Smooth muscle cell (in vitro differentiated cells): Measurements from ENCODE around the gene NEU4. TPM values are rescaled to one million over a fixed set of nuclear protein-coding genes. Genes with fewer than 3 reads are reported as not detected.

ENCODE experiments used
- DNase-seq: peaks from one replicate; lab custom pipeline; 2025; ENCODE audit not compliant: unreplicated experiment; lab: John Stamatoyannopoulos, UW
- H2AFZ ChIP-seq: fragments of 200-600 bp; sonication (generic); 2 replicates; pipeline ENCODE4 v1.6.0; 2016; ENCODE audit warnings: antibody characterized with exemption, low read depth, mild to moderate bottlenecking
- H3F3A ChIP-seq: fragments of 200-600 bp; sonication (generic); 2 replicates; pipeline ENCODE4 v1.6.0; 2017; ENCODE audit warnings: antibody characterized with exemption, low read depth
- H3K27ac ChIP-seq: fragments of 200-600 bp; sonication (generic); 2 replicates; pipeline ENCODE4 v1.5.1; 2016; ENCODE audit warnings: low read depth, mild to moderate bottlenecking
- H3K27me3 ChIP-seq: fragments of 200-600 bp; sonication (generic); 2 replicates; pipeline ENCODE4 v1.6.1; 2016; ENCODE audit warnings: low read depth, mild to moderate bottlenecking
- H3K36me3 ChIP-seq: fragments of 200-600 bp; sonication (generic); 2 replicates; pipeline ENCODE4 v1.5.1; 2016; ENCODE audit warnings: low read depth
- H3K4me1 ChIP-seq: fragments of 200-600 bp; sonication (generic); 2 replicates; pipeline ENCODE4 v1.5.1; 2016; ENCODE audit warnings: low read depth
- H3K4me2 ChIP-seq: fragments of 200-600 bp; sonication (generic); 2 replicates; pipeline ENCODE4 v1.6.0; 2016; ENCODE audit warnings: mild to moderate bottlenecking
- H3K4me3 ChIP-seq: fragments of 200-600 bp; sonication (generic); 2 replicates; pipeline ENCODE4 v1.5.1; 2016; ENCODE audit warnings: mild to moderate bottlenecking
- H3K79me2 ChIP-seq: fragments of 200-600 bp; sonication (generic); 2 replicates; pipeline ENCODE4 v1.6.0; 2016; ENCODE audit warnings: low read depth, mild to moderate bottlenecking
- H3K9ac ChIP-seq: fragments of 200-600 bp; sonication (generic); 2 replicates; pipeline ENCODE4 v1.6.0; 2016; ENCODE audit warnings: low read depth
- H3K9me3 ChIP-seq: fragments of 200-600 bp; sonication (generic); replicated peaks from 2 replicates; pipeline ENCODE4 v1.5.1; 2016; ENCODE audit warnings: low read depth
- H4K20me1 ChIP-seq: fragments of 200-600 bp; sonication (generic); 2 replicates; pipeline ENCODE4 v1.6.0; 2016; ENCODE audit warnings: low read depth
- WGBS: methylation state at CpG from one replicate; pipeline ENCODE4 v1.1.7; 2016; ENCODE audit warnings: low lambda C conversion rate; 5-methylcytosine and 5-hydroxymethylcytosine counted together
- polyA plus RNA-seq: library from polyadenylated mRNA; unstranded; fragments of >200 nt; fragmentation: Nextera tagmentation; extraction: Ambion mirVana; gene quantifications from 2 replicates; pipeline ENCODE4 v1.2.1, GENCODE V29; 2016
- total RNA-seq: library from RNA; depleted of rRNA; stranded (reverse); fragments of >200 nt; gene quantifications from 2 replicates; pipeline ENCODE4 v1.2.3, GENCODE V29; 2014
- TF ChIP-seq, protein P1 (sequence below): fragments of 200-600 bp; sonication (generic); IDR thresholded peaks from 2 replicates; pipeline ENCODE4 v1.5.1; 2017; ENCODE audit warnings: borderline replicate concordance, mild to moderate bottlenecking, antibody characterized with exemption; ENCODE audit not compliant: insufficient read depth, poor library complexity, severe bottlenecking

Gene NEU4
- total and polyA plus RNA-seq, 2 experiments from 2014 or later = 0.10 TPM; not detected in 1

DNA sequence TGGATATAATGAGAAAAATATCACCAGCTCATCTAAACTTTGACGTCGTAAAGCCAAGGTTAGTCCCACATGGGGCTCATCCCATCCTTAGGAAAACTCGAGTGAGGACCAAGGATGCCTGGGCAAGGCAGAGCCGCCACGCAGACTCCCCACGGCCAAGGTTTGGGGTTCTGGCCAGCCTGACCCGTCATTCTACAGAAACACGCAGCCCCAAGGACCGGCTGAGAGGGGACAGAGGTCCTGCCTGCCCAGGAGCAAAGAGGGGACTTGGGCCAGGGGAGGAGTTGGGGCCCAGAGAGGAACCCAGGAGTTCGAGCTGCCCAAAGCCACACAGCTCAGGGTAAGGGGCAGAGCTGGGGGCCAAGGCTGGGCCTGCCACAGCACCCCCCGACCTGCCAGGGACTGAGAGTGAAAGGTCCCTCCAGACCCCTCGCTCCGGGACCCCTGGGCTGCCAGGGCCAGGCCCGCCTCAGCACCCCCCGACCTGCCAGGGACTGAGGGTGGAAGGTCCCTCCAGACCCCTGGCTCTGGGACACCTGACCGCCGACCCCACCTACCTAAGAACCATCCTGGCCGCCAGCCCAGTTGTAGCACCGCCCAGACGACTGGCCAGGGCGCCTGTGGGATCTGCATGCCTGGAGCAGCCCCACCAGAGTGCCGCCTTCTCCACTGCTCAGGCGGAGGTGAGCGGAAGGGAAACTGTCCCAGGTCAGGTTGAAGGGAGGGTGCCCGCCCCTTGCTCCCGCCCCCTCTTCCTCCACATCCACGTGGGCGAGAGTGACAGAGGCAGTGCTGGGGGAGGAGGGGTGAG, 49.4 kb downstream of the NEU4 start, which contains the start of gene PDCD1:
TSS of gene PDCD1 (minus strand) at position 689 of the 811 bp plus-strand sequence. CDS start at position 633, 56 bp downstream.
- 82% methylated on average over 22 of the region's 28 CpGs for WGBS
- H2AFZ ChIP-seq = peak within 1 kb of the TSS; percentile 2
- TF ChIP-seq, protein P1, sequence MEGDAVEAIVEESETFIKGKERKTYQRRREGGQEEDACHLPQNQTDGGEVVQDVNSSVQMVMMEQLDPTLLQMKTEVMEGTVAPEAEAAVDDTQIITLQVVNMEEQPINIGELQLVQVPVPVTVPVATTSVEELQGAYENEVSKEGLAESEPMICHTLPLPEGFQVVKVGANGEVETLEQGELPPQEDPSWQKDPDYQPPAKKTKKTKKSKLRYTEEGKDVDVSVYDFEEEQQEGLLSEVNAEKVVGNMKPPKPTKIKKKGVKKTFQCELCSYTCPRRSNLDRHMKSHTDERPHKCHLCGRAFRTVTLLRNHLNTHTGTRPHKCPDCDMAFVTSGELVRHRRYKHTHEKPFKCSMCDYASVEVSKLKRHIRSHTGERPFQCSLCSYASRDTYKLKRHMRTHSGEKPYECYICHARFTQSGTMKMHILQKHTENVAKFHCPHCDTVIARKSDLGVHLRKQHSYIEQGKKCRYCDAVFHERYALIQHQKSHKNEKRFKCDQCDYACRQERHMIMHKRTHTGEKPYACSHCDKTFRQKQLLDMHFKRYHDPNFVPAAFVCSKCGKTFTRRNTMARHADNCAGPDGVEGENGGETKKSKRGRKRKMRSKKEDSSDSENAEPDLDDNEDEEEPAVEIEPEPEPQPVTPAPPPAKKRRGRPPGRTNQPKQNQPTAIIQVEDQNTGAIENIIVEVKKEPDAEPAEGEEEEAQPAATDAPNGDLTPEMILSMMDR = no peak
- no peaks in the 10 kb centered on the region for H3K27me3 ChIP-seq
- H4K20me1 ChIP-seq = no peaks in the 10 kb centered on the region
- H3K9ac ChIP-seq = no peak within 1 kb of the TSS
- no peaks in the 10 kb centered on the region for H3K79me2 ChIP-seq
- H3F3A ChIP-seq = no peaks in the 10 kb centered on the region
- H3K4me1 ChIP-seq = no peaks in the 10 kb centered on the region
- no peaks in the 10 kb centered on the region for H3K36me3 ChIP-seq
- peak within 1 kb of the TSS; percentile 19 for H3K4me2 ChIP-seq
- no peak for DNase-seq
- no peak within 1 kb of the TSS for H3K27ac ChIP-seq
- H3K4me3 ChIP-seq = no peak within 1 kb of the TSS
- H3K9me3 ChIP-seq = no peaks in the 10 kb centered on the region

DNA sequence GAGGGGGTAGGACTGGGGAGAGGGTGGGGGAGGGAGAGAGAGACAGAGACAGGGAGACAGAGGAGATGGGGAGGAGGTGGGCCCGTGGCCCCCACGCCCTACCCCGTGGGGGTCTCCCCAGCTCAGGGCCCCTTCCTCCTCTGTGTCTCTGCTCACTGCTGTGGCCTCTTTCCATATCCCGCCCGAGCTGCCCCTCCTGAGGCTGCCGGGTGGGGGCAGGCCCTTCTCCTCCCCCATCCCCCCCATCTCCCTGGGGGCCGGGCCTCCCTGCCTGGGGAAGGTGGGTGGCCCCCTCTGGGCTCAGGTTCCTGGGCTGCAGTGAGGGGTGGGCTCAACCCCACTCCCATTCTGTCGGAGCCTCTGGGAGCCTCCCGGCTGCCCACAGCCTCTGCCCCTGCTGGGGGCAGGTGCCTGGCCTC, 50.0 kb downstream of the NEU4 start:
- Histone ChIP-seq H4K20me1 (no peaks in the 10 kb centered on the region), H3K9me3 (no peaks in the 10 kb centered on the region), H3K4me2 (no peak overlapping the region), H3K27me3 (no peaks in the 10 kb centered on the region), H3K4me1 (no peaks in the 10 kb centered on the region), H3K79me2 (no peaks in the 10 kb centered on the region), H3K36me3 (no peaks in the 10 kb centered on the region), H3F3A (no peaks in the 10 kb centered on the region), H3K9ac (no peak overlapping the region), H2AFZ (no peak overlapping the region), H3K27ac (no peak overlapping the region), H3K4me3 (no peak overlapping the region)
- 80% methylated on average over 4 of the region's 9 CpGs for WGBS
- no peak for DNase-seq
- TF ChIP-seq, protein P1 = no peak

DNA sequence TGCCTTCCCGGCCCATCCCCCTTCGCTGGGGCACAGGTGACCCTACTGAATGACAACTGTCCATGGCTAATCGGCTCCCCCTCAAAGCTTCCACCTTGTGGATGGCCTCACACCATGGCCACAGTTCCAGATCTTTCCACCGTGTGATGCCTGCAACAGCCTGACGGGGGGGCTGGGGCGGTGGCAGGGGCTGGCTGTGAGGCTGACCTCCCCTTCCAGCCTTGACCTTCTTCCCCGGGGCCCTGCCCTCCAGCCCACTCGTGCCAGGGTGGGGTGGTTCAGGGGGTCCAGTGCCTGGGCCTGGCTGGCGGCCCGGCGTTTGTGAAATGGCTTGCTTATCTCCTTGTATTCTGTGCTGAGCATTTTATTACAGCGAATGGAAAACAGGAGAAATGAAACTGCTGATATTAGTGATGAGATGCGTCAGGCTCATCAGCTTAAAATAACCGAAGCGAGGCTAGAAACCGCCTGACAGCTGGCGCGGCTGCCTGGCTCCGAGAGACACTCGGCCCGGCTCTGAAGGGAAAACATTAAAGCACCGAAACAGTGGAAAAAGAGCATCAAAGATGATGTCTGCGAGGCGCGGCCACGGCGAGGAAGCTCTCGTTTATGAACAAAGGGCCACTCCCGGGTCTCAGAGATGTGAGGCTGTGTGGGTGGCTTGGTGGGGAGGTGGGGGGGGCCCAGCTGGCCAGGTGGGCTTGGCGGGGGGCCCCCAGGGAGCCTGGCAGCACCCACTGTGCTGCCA, 50.6 kb downstream of the NEU4 start:
- no peak overlapping the region for H3K9ac ChIP-seq
- peak overlapping the region; percentile 19 for H3K4me2 ChIP-seq
- no peaks in the 10 kb centered on the region for H3K4me1 ChIP-seq
- no peak for DNase-seq
- TF ChIP-seq, protein P1 = no peak
- H4K20me1 ChIP-seq = no peaks in the 10 kb centered on the region
- H3K27ac ChIP-seq = no peak overlapping the region
- H3K9me3 ChIP-seq = no peaks in the 10 kb centered on the region
- H3K36me3 ChIP-seq = no peaks in the 10 kb centered on the region
- peak overlapping the region; percentile 2 for H2AFZ ChIP-seq
- H3K79me2 ChIP-seq = no peaks in the 10 kb centered on the region
- H3K27me3 ChIP-seq = no peaks in the 10 kb centered on the region
- no peaks in the 10 kb centered on the region for H3F3A ChIP-seq
- H3K4me3 ChIP-seq = no peak overlapping the region
- 71% methylated on average over 28 of the region's 30 CpGs for WGBS
